ENCODE measurements around the gene GSK3B. TPM values are rescaled to one million over a fixed set of nuclear protein-coding genes. Genes with fewer than 3 reads are reported as not detected.

Gene GSK3B
- polyA plus RNA-seq, 3 donors: 16.2 to 20.6 (median 20.5) TPM

DNA sequence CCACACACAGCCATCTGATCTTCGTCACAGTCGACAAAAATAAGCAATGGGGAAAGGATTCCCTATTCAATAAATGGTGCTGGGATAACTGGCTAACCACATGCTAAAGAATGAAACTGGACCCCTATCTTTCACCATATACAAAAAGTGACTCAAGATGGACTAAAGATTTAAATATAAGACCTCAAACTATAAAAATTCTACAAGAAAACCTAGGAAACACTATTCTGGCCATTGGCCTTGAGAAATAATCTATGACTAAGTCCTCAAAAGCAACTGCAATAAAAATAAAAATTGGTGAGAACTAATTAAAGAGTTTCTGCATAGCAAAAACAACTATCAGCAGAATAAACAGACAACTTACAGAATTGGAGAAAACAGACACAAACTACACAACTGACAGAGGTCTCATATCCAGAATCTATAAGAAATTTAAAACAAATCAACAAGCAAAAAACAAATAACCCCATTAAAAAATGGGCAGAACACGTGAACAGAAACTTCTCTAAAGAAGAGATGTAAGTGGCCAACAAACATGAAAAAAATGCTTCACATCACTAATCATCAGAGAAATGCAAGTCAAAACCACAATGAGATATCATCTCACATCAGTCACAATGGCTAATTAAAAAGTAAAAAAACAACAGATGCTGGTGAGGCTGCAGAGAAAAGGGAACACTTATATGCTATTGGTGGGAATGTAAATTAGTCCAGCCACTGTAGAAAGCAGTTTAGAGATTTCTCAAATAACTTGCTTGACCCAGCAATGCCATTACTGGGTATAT is 208.3 kb downstream of the GSK3B start:
- Mint-ChIP-seq H3K36me3 (peaks cover 53 to 66% of the 10 kb centered on the region in 2 donors), H3K4me3 (no peak overlapping the region), H3K9me3 (peaks cover 9 to 18% (median 13%) of the 10 kb centered on the region in 7 donors), H3K4me1 (no peaks in the 10 kb centered on the region), H3K27me3 (ENCODE audit: low read depth in 3 of 3) (no peaks in the 10 kb centered on the region), H3K27ac (no peak overlapping the region)
- Histone ChIP-seq H3K9ac (ENCODE audit: insufficient read depth, low read length, poor library complexity, severe bottlenecking) (no peak overlapping the region), H3K79me2 (ENCODE audit: insufficient read depth, low read length) (no peaks in the 10 kb centered on the region), H4K20me1 (ENCODE audit: insufficient read depth, low read length) (peaks cover 10% of the 10 kb centered on the region), H3K27ac (ENCODE audit: low read depth in 1 of 2, low read length in 2 of 2) (no peak overlapping the region), H3K9me3 (replicated peaks in 1 of 2; ENCODE audit: control insufficient read depth in 1 of 2, insufficient read depth in 1 of 2, low read length in 2 of 2) (peaks cover 6 to 19% of the 10 kb centered on the region in 2 donors), H3K4me2 (replicated peaks; ENCODE audit: extremely low read depth, low read length, poor library complexity, severe bottlenecking) (no peak overlapping the region), H3K36me3 (replicated peaks in 1 of 2; ENCODE audit: control insufficient read depth in 1 of 2, insufficient read depth in 2 of 2, low read length in 2 of 2) (peaks cover 22 to 71% of the 10 kb centered on the region in 2 donors), H3K4me1 (ENCODE audit: control insufficient read depth in 1 of 2, insufficient read depth in 2 of 2, low read length in 2 of 2) (no peaks in the 10 kb centered on the region), H3K27me3 (ENCODE audit: control insufficient read depth in 2 of 2, insufficient read depth in 2 of 2, low read length in 2 of 2) (no peaks in the 10 kb centered on the region), H2AFZ (ENCODE audit: insufficient read depth, low read depth, low read length, poor library complexity, severe bottlenecking) (no peak overlapping the region), H3K4me3 (replicated peaks in 1 of 3; ENCODE audit: low read depth in 2 of 3, low read length in 3 of 3) (no peak overlapping the region)
- intact Hi-C loops (cut with micrococcal nuclease): no loop called here
- 83% methylated on average over 1 of the region's 3 CpGs for WGBS (ENCODE audit: insufficient coverage)
- DNase-seq: no peak
- TF ChIP-seq, protein P1, sequence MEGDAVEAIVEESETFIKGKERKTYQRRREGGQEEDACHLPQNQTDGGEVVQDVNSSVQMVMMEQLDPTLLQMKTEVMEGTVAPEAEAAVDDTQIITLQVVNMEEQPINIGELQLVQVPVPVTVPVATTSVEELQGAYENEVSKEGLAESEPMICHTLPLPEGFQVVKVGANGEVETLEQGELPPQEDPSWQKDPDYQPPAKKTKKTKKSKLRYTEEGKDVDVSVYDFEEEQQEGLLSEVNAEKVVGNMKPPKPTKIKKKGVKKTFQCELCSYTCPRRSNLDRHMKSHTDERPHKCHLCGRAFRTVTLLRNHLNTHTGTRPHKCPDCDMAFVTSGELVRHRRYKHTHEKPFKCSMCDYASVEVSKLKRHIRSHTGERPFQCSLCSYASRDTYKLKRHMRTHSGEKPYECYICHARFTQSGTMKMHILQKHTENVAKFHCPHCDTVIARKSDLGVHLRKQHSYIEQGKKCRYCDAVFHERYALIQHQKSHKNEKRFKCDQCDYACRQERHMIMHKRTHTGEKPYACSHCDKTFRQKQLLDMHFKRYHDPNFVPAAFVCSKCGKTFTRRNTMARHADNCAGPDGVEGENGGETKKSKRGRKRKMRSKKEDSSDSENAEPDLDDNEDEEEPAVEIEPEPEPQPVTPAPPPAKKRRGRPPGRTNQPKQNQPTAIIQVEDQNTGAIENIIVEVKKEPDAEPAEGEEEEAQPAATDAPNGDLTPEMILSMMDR (IDR thresholded peaks at IDR 0.05): no peak

DNA sequence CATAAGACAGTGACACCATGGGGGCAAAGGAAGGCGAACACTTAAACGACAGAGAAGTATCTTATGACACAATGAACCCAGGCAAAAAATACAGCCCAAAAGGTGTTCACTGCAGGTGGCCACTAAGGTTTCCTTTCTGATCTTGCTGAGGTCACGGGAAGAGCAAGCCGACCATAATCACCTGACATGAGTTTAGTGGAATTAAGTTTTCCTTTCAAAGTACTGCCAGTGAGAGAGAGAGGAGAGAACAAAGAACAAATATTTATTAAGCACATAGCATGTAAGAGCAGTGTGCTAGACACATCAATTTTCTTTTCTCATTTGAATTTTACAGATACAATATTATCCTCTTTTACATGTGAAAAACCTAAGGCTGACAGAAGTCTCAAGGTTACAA is 210.1 kb downstream of the GSK3B start:
- intact Hi-C loops (cut with micrococcal nuclease): no loop called here
- Mint-ChIP-seq H3K4me3 (no peak overlapping the region), H3K9me3 (peaks cover 7 to 15% (median 11%) of the 10 kb centered on the region in 7 donors), H3K4me1 (no peaks in the 10 kb centered on the region), H3K27ac (no peak overlapping the region), H3K36me3 (peaks cover 56 to 68% of the 10 kb centered on the region in 2 donors), H3K27me3 (ENCODE audit: low read depth in 3 of 3) (peaks cover 0 to 1% (median 0%) of the 10 kb centered on the region in 3 donors)
- DNase-seq: no peak
- Histone ChIP-seq H3K79me2 (ENCODE audit: insufficient read depth, low read length) (no peaks in the 10 kb centered on the region), H2AFZ (ENCODE audit: insufficient read depth, low read depth, low read length, poor library complexity, severe bottlenecking) (no peak overlapping the region), H3K4me1 (ENCODE audit: control insufficient read depth in 1 of 2, insufficient read depth in 2 of 2, low read length in 2 of 2) (no peaks in the 10 kb centered on the region), H4K20me1 (ENCODE audit: insufficient read depth, low read length) (peaks cover 10% of the 10 kb centered on the region), H3K4me3 (replicated peaks in 1 of 3; ENCODE audit: low read depth in 2 of 3, low read length in 3 of 3) (no peak overlapping the region), H3K4me2 (replicated peaks; ENCODE audit: extremely low read depth, low read length, poor library complexity, severe bottlenecking) (no peak overlapping the region), H3K27ac (ENCODE audit: low read depth in 1 of 2, low read length in 2 of 2) (no peak overlapping the region), H3K9ac (ENCODE audit: insufficient read depth, low read length, poor library complexity, severe bottlenecking) (no peak overlapping the region), H3K36me3 (replicated peaks in 1 of 2; ENCODE audit: control insufficient read depth in 1 of 2, insufficient read depth in 2 of 2, low read length in 2 of 2) (peaks cover 33 to 74% of the 10 kb centered on the region in 2 donors), H3K9me3 (replicated peaks in 1 of 2; ENCODE audit: control insufficient read depth in 1 of 2, insufficient read depth in 1 of 2, low read length in 2 of 2) (peaks cover 6 to 15% of the 10 kb centered on the region in 2 donors), H3K27me3 (ENCODE audit: control insufficient read depth in 2 of 2, insufficient read depth in 2 of 2, low read length in 2 of 2) (no peaks in the 10 kb centered on the region)
- no CpG with 5 or more reads among the region's 4 CpGs for WGBS (ENCODE audit: insufficient coverage)
- TF ChIP-seq, protein P1 (IDR thresholded peaks at IDR 0.05): no peak

Measured in CD14-positive monocyte (primary cell).